ENCODE data around the gene S100A16. TPM values are rescaled to one million over a fixed set of nuclear protein-coding genes. Genes with fewer than 3 reads are reported as not detected.

The S100A16 gene
- total RNA-seq, 1 donor from 2014 or later, result 143 TPM

- Mint-ChIP-seq H3K4me1 (ENCODE audit: unreplicated experiment) (peaks cover 28% of the 10 kb centered on the region), H3K9me3 (ENCODE audit: unreplicated experiment) (no peaks in the 10 kb centered on the region), H3K27ac (ENCODE audit: unreplicated experiment) (peak overlapping the region; percentile 83), H3K36me3 (ENCODE audit: unreplicated experiment) (no peaks in the 10 kb centered on the region), H3K27me3 (ENCODE audit: unreplicated experiment) (no peaks in the 10 kb centered on the region), H3K4me3 (ENCODE audit: unreplicated experiment) (no peak overlapping the region)
- no peak for TF ChIP-seq CTCF (IDR thresholded peaks at IDR 0.05)
- DNase-seq (ENCODE audit: extremely low spot score, unreplicated experiment), result no peak
These were observed 39.6 kb downstream of the S100A16 start for GRCh38 chr1:153573351-153573750.

- H3K27me3 Mint-ChIP-seq (ENCODE audit: unreplicated experiment), result no peaks in the 10 kb centered on the region
- DNase-seq (ENCODE audit: extremely low spot score, unreplicated experiment), result no peak
These were observed 40.3 kb downstream of the S100A16 start for GRCh38 chr1:153572569-153573015.

GRCh38 chr1:153571706-153572105 is 41.2 kb downstream of the S100A16 start:
- Mint-ChIP-seq H3K4me1 (ENCODE audit: unreplicated experiment) (peaks cover 35% of the 10 kb centered on the region), H3K27ac (ENCODE audit: unreplicated experiment) (peak overlapping the region; percentile 83), H3K4me3 (ENCODE audit: unreplicated experiment) (no peak overlapping the region), H3K27me3 (ENCODE audit: unreplicated experiment) (no peaks in the 10 kb centered on the region), H3K36me3 (ENCODE audit: unreplicated experiment) (no peaks in the 10 kb centered on the region), H3K9me3 (ENCODE audit: unreplicated experiment) (no peaks in the 10 kb centered on the region)
- no peak for TF ChIP-seq CTCF (IDR thresholded peaks at IDR 0.05)
- DNase-seq (ENCODE audit: extremely low spot score, unreplicated experiment), result no peak

More at GRCh38 chr1:153572569-153573015, 40.3 kb downstream of the S100A16 start:
- Mint-ChIP-seq H3K4me1 (ENCODE audit: unreplicated experiment) (peaks cover 28% of the 10 kb centered on the region), H3K36me3 (ENCODE audit: unreplicated experiment) (no peaks in the 10 kb centered on the region), H3K9me3 (ENCODE audit: unreplicated experiment) (no peaks in the 10 kb centered on the region), H3K4me3 (ENCODE audit: unreplicated experiment) (no peak overlapping the region), H3K27ac (ENCODE audit: unreplicated experiment) (peak overlapping the region; percentile 83)
- TF ChIP-seq CTCF (IDR thresholded peaks at IDR 0.05), result peak; percentile 95

GRCh38 chr1:153570874-153571273 is 42.1 kb downstream of the S100A16 start:
- H3K9me3 Mint-ChIP-seq (ENCODE audit: unreplicated experiment), result no peaks in the 10 kb centered on the region
- peaks cover 41% of the 10 kb centered on the region for H3K4me1 Mint-ChIP-seq (ENCODE audit: unreplicated experiment)
- no peak for TF ChIP-seq CTCF (IDR thresholded peaks at IDR 0.05)
- no peaks in the 10 kb centered on the region for H3K36me3 Mint-ChIP-seq (ENCODE audit: unreplicated experiment)
- H3K27me3 Mint-ChIP-seq (ENCODE audit: unreplicated experiment), result no peaks in the 10 kb centered on the region
- no peak for DNase-seq (ENCODE audit: extremely low spot score, unreplicated experiment)
- no peak overlapping the region for H3K4me3 Mint-ChIP-seq (ENCODE audit: unreplicated experiment)
- no peak overlapping the region for H3K27ac Mint-ChIP-seq (ENCODE audit: unreplicated experiment)

GRCh38 chr1:153569465-153569864 is 43.5 kb downstream of the S100A16 start:
- Mint-ChIP-seq H3K27ac (ENCODE audit: unreplicated experiment) (no peak overlapping the region), H3K9me3 (ENCODE audit: unreplicated experiment) (no peaks in the 10 kb centered on the region), H3K27me3 (ENCODE audit: unreplicated experiment) (no peaks in the 10 kb centered on the region), H3K4me1 (ENCODE audit: unreplicated experiment) (peaks cover 53% of the 10 kb centered on the region), H3K36me3 (ENCODE audit: unreplicated experiment) (no peaks in the 10 kb centered on the region), H3K4me3 (ENCODE audit: unreplicated experiment) (no peak overlapping the region)
- TF ChIP-seq CTCF (IDR thresholded peaks at IDR 0.05), result no peak
- DNase-seq (ENCODE audit: extremely low spot score, unreplicated experiment), result no peak
